Astrocyte (in vitro differentiated cells and primary cell): Measurements from ENCODE around the gene SMIM41. TPM values are rescaled to one million over a fixed set of nuclear protein-coding genes. Genes with fewer than 3 reads are reported as not detected.

Source experiments
- DNase-seq: peaks from one replicate; pipeline ENCODE4 v3.0.0-alpha.2; 2010; ENCODE audit warnings: low read depth
- FAIRE-seq: peaks from 2 replicates; lab custom pipeline; 2011; peaks lifted over from hg19 to GRCh38; lab: Jason Lieb, UNC
- H2AFZ ChIP-seq: 2 replicates; pipeline ENCODE4 v1.6.0; 2012; ENCODE audit warnings: low read depth, low read length, inconsistent platforms
- H3K27ac ChIP-seq: 2 replicates; pipeline ENCODE4 v1.5.1; 2011; ENCODE audit warnings: low read depth, low read length, inconsistent platforms
- H3K27me3 ChIP-seq: 2 replicates; pipeline ENCODE4 v1.6.0; 2011; ENCODE audit warnings: low read length, inconsistent platforms; ENCODE audit not compliant: insufficient read depth
- H3K36me3 ChIP-seq: 2 replicates; pipeline ENCODE4 v1.5.1; 2011; ENCODE audit warnings: low read length, inconsistent platforms; ENCODE audit not compliant: insufficient read depth
- H3K4me1 ChIP-seq: 2 replicates; pipeline ENCODE4 v1.5.1; 2011; ENCODE audit warnings: low read length, inconsistent platforms; ENCODE audit not compliant: insufficient read depth
- H3K4me2 ChIP-seq: 2 replicates; pipeline ENCODE4 v1.6.0; 2012; ENCODE audit warnings: low read length, inconsistent platforms
- H3K4me3 ChIP-seq: 2 replicates; pipeline ENCODE4 v1.5.1; 2011; ENCODE audit warnings: low read depth, mild to moderate bottlenecking, low read length, inconsistent platforms; ENCODE audit not compliant: insufficient read depth
- H3K79me2 ChIP-seq: 2 replicates; pipeline ENCODE4 v1.6.0; 2012; ENCODE audit warnings: mild to moderate bottlenecking, low read length, inconsistent platforms; ENCODE audit not compliant: insufficient read depth
- H3K9ac ChIP-seq: 2 replicates; pipeline ENCODE4 v1.6.0; 2012; ENCODE audit warnings: mild to moderate bottlenecking, low read length, inconsistent platforms
- H3K9me3 ChIP-seq: 2 replicates; pipeline ENCODE4 v1.5.1; 2012; ENCODE audit warnings: low read depth, mild to moderate bottlenecking, low read length, inconsistent platforms; ENCODE audit not compliant: insufficient read depth
- H4K20me1 ChIP-seq: 2 replicates; pipeline ENCODE4 v1.6.0; 2012; ENCODE audit warnings: low read length, inconsistent platforms; ENCODE audit not compliant: insufficient read depth
- H3K27ac Mint-ChIP-seq: one replicate; pipeline ENCODE4 v1.8.0; 2021; ENCODE audit warnings: mild to moderate bottlenecking, mixed read lengths; ENCODE audit not compliant: unreplicated experiment
- H3K27me3 Mint-ChIP-seq: one replicate; pipeline ENCODE4 v1.8.0; 2021; ENCODE audit warnings: low read depth, mixed read lengths; ENCODE audit not compliant: unreplicated experiment
- H3K36me3 Mint-ChIP-seq: one replicate; pipeline ENCODE4 v1.8.0; 2021; ENCODE audit warnings: low read depth, mixed read lengths; ENCODE audit not compliant: unreplicated experiment
- H3K4me1 Mint-ChIP-seq: one replicate; pipeline ENCODE4 v1.8.0; 2021; ENCODE audit warnings: low read depth, mixed read lengths; ENCODE audit not compliant: unreplicated experiment
- H3K4me3 Mint-ChIP-seq: one replicate; pipeline ENCODE4 v1.8.0; 2021; ENCODE audit warnings: mild to moderate bottlenecking, moderate library complexity, mixed read lengths; ENCODE audit not compliant: unreplicated experiment
- H3K9me3 Mint-ChIP-seq: one replicate; pipeline ENCODE4 v1.8.0; 2021; ENCODE audit warnings: mild to moderate bottlenecking, mixed read lengths; ENCODE audit not compliant: unreplicated experiment
- CTCF ChIP-seq: IDR thresholded peaks from 2 replicates; pipeline ENCODE4 v1.5.1; 2011; ENCODE audit warnings: low read depth, mild to moderate bottlenecking, inconsistent platforms, low read length, moderate library complexity; ENCODE audit not compliant: insufficient read depth
- EZH2 ChIP-seq: IDR thresholded peaks from 2 replicates; pipeline ENCODE4 v1.6.1; 2012; ENCODE audit warnings: mild to moderate bottlenecking, low read length, inconsistent platforms; ENCODE audit not compliant: insufficient read depth
- total RNA-seq: library from RNA; stranded (reverse); gene quantifications from 2 replicates; pipeline ENCODE4 v1.2.1, GENCODE V29; 2021

Gene SMIM41
- total RNA-seq, 1 donor from 2014 or later, result 0.18 TPM

DNA sequence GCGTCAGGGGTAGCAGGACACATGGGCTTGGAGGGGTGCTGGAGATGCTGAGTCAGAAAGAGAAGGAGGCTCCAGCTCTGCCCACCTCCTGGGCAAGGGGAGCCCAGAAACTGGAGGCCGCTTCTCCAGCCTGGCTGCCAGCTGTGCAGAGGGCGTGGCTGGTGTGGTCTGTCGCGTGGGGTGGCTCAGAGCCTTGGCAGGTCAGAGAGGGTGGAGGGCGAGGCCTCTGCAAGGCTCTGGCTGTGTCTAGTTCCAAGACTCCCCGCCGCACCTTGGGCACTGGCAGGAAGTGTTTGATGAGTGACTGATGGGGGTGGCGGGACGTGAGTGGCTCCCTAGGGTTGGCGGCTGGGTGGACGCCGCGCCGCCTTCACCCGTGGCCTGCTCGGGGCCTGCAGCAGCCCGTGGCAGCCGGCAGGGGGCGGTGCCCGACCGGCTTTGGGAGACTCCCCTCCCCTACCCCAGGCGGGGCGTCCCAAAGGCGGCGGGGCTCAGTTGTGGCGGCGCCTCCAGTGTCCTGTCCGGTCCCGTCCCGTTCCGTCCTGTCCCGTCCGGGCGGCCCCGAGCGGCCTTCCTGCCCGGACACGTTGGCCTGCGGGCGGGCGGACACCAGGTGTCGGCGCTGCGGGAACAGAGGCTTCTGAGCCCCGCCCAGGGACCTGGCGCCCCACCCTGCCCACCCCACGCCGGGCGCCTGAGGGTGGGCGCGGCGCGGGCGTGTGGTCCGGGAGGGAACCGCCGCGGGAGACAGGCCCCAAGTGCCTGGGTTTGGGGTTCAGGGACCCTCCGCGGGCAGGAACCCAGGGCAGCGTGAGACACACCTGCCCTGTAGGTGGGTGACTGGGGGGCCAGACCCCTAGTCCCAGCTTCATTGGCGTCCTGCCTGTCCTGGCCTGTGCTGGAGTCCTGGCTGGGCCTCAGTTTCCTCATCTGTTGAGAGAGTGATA is 72.6 kb downstream of the SMIM41 start:
- peak overlapping the region; percentile 22 for H3K4me3 ChIP-seq
- no peaks in the 10 kb centered on the region for H3K27me3 Mint-ChIP-seq
- peak overlapping the region; percentile 62 for H3K4me3 Mint-ChIP-seq
- H3K27me3 ChIP-seq, result no peaks in the 10 kb centered on the region
- no peaks in the 10 kb centered on the region for H3K9me3 Mint-ChIP-seq
- H3K27ac Mint-ChIP-seq, result peak overlapping the region; percentile 66
- no peak overlapping the region for H3K27ac ChIP-seq
- peak overlapping the region; percentile 55 for H3K9ac ChIP-seq
- H3K79me2 ChIP-seq, result no peaks in the 10 kb centered on the region
- DNase-seq (no peak), FAIRE-seq (no peak)
- peak overlapping the region; percentile 74 for H2AFZ ChIP-seq
- H4K20me1 ChIP-seq, result no peaks in the 10 kb centered on the region
- no peaks in the 10 kb centered on the region for H3K9me3 ChIP-seq
- no peaks in the 10 kb centered on the region for H3K36me3 ChIP-seq
- peak overlapping the region; percentile 69 for H3K4me2 ChIP-seq
- H3K4me1 ChIP-seq, result peaks cover 40% of the 10 kb centered on the region
- H3K36me3 Mint-ChIP-seq, result no peaks in the 10 kb centered on the region
- H3K4me1 Mint-ChIP-seq, result peaks cover 32% of the 10 kb centered on the region
- TF ChIP-seq EZH2 (no peak), CTCF (peak; percentile 48)

DNA sequence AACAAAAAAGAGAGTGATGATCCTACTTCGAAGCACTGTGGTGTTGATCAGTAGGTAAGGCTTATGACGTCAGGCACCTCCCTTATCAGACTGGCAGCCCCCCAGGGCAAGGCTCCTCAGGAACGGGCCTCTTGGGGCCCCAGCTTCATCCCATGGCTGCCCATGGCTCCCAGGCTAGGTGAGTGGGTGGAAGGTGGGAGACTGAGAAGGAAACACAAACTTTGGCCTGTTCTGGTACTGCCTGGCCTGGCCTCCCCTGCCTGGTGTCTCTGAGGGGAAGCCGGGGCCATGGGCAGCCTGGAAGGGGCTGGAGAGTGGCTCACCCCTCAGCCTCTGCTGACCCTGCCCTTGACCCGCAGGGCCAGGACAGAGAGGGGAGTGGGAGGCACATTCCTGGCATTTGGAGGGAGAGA is 73.4 kb downstream of the SMIM41 start:
- Histone ChIP-seq H4K20me1 (no peaks in the 10 kb centered on the region), H2AFZ (peak overlapping the region; percentile 16), H3K79me2 (no peaks in the 10 kb centered on the region), H3K9ac (peak overlapping the region; percentile 55), H3K27me3 (no peaks in the 10 kb centered on the region), H3K36me3 (no peaks in the 10 kb centered on the region), H3K4me2 (peak overlapping the region; percentile 69), H3K27ac (no peak overlapping the region), H3K4me1 (peaks cover 34% of the 10 kb centered on the region), H3K9me3 (no peaks in the 10 kb centered on the region), H3K4me3 (no peak overlapping the region)
- FAIRE-seq (no peak), DNase-seq (no peak)
- no peak overlapping the region for H3K27ac Mint-ChIP-seq
- H3K27me3 Mint-ChIP-seq, result no peaks in the 10 kb centered on the region
- TF ChIP-seq EZH2 (no peak), CTCF (no peak)
- no peak overlapping the region for H3K4me3 Mint-ChIP-seq
- H3K9me3 Mint-ChIP-seq, result no peaks in the 10 kb centered on the region
- peaks cover 28% of the 10 kb centered on the region for H3K4me1 Mint-ChIP-seq
- no peaks in the 10 kb centered on the region for H3K36me3 Mint-ChIP-seq
